ENCODE results near the gene RASGEF1C. TPM values are rescaled to one million over a fixed set of nuclear protein-coding genes. Genes with fewer than 3 reads are reported as not detected.
A peak's percentile ranks its signal among the peaks of the same experiment; 100 is the strongest.

RASGEF1C gene
- total RNA-seq, 6 experiments from 2014 or later = 0.64 TPM; not detected in 5

GRCh38 chr5:180208435-180209081, 453 bp downstream of the RASGEF1C start:
- no peaks in the 10 kb centered on the region for H3K9me3 ChIP-seq
- peaks cover 0 to 5% (median 0%) of the 10 kb centered on the region in 4 donors for H3K4me1 ChIP-seq
- ATAC-seq (peak in 3 of 4 donors; percentile 8 to 42 (median 38)), DNase-seq (no peak)
- no peaks in the 10 kb centered on the region for H3K27me3 ChIP-seq
- intact Hi-C loops (cut with DNase I) = no loop called here
- H3K27ac ChIP-seq = no peak overlapping the region
- 2% methylated on average over 8 of the region's 65 CpGs for WGBS (ENCODE audit: insufficient coverage, low coverage, low lambda C conversion rate, missing lambda C conversion rate)
- H3K36me3 ChIP-seq = no peaks in the 10 kb centered on the region
- TF ChIP-seq POLR2A (IDR thresholded peaks at IDR 0.05) (no peak), CTCF (IDR thresholded peaks at IDR 0.05) (no peak)
- peak overlapping the region in 1 of 3 donors; percentile 37 for H3K4me3 ChIP-seq

- H3K4me3 ChIP-seq = no peak overlapping the region
- no peak for ATAC-seq
- H3K27me3 ChIP-seq = no peaks in the 10 kb centered on the region
- no peaks in the 10 kb centered on the region for H3K36me3 ChIP-seq
- peaks cover 0 to 5% (median 0%) of the 10 kb centered on the region in 4 donors for H3K4me1 ChIP-seq
- no peak for DNase-seq
- WGBS (ENCODE audit: insufficient coverage, low coverage, low lambda C conversion rate, missing lambda C conversion rate) = 28% methylated on average over 7 of the region's 14 CpGs
- H3K27ac ChIP-seq = no peak overlapping the region
- intact Hi-C loops (cut with DNase I) = no loop called here
- TF ChIP-seq CTCF (IDR thresholded peaks at IDR 0.05) (no peak), POLR2A (IDR thresholded peaks at IDR 0.05) (no peak)
- H3K9me3 ChIP-seq = no peaks in the 10 kb centered on the region
These were observed 975 bp downstream of the RASGEF1C start for GRCh38 chr5:180208038-180208434.

GRCh38 chr5:180207593-180207992, 1.4 kb downstream of the RASGEF1C start:
- no peak for ATAC-seq
- no peak for DNase-seq
- WGBS (ENCODE audit: insufficient coverage, low coverage, low lambda C conversion rate, missing lambda C conversion rate) = 27% methylated on average over 9 of the region's 25 CpGs

GRCh38 chr5:180206993-180207392, 2.0 kb downstream of the RASGEF1C start:
- Histone ChIP-seq H3K9me3 (no peaks in the 10 kb centered on the region), H3K36me3 (no peaks in the 10 kb centered on the region), H3K27ac (no peak overlapping the region), H3K4me1 (peaks cover 0 to 5% (median 0%) of the 10 kb centered on the region in 4 donors), H3K27me3 (no peaks in the 10 kb centered on the region), H3K4me3 (no peak overlapping the region)
- TF ChIP-seq CTCF (IDR thresholded peaks at IDR 0.05) = no peak
- TF ChIP-seq POLR2A (IDR thresholded peaks at IDR 0.05) = no peak
- DNase-seq (no peak), ATAC-seq (no peak)
- intact Hi-C loops (cut with DNase I) = no loop called here
- 70% methylated on average over 8 of the region's 11 CpGs for WGBS (ENCODE audit: insufficient coverage, low coverage, low lambda C conversion rate, missing lambda C conversion rate)

More at GRCh38 chr5:180207593-180207992, 1.4 kb downstream of the RASGEF1C start:
- H3K27me3 ChIP-seq = no peaks in the 10 kb centered on the region
- no peak overlapping the region for H3K4me3 ChIP-seq
- no peak overlapping the region for H3K27ac ChIP-seq
- H3K9me3 ChIP-seq = no peaks in the 10 kb centered on the region
- H3K4me1 ChIP-seq = peaks cover 0 to 5% (median 0%) of the 10 kb centered on the region in 4 donors
- intact Hi-C loops (cut with DNase I) = no loop called here
- TF ChIP-seq CTCF (IDR thresholded peaks at IDR 0.05) (no peak), POLR2A (IDR thresholded peaks at IDR 0.05) (no peak)
- H3K36me3 ChIP-seq = no peaks in the 10 kb centered on the region
